Iris pigment epithelial cell (primary cell): ENCODE results near the gene DNAH1.
A peak's percentile ranks its signal among the peaks of the same experiment; 100 is the strongest.

Experiments used
- DNase-seq: peaks from one replicate; pipeline ENCODE4 v3.0.0-alpha.2; 2011; ENCODE audit warnings: low read depth

The DNAH1 gene

DNA sequence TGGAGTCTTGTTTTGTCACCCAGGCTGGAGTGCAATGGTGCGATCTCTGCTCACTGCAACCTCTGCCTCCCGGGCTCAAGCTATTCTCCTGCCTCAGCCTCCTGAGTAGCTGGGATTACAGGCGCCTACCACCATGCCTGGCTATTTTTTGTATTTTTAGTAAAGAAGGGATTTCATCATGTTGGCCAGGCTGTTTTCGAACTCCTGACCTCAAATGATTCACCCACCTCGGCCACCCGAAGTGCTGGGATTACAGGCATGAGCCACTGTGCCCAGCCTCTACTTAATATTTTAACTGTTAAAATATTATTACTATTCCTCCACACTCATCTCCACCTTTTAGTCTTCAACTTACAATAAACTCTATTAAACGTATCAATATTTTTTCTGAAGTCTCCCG lies 22.0 kb downstream of the DNAH1 start:
- peak; percentile 51 for DNase-seq

DNA sequence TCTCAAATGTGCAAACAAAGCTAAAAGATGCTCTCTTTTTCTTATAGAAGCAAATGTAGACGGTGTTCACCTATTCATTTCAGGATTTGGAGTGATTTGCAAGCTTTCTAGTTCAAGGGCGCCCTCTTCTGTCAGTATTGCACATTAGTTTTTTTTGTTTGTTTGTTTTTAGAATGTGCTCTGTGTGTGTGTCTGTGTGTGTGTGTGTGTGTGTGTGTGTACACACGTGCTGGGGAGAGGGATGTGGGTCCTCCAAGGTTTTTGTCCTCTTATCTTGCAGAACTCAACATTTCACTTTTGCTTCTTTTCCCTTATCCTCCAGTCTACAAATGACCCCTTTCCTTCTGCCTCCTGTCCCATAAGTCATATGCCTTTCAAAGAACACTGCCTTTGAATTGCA lies 23.5 kb downstream of the DNAH1 start:
- DNase-seq, result peak; percentile 84

DNA sequence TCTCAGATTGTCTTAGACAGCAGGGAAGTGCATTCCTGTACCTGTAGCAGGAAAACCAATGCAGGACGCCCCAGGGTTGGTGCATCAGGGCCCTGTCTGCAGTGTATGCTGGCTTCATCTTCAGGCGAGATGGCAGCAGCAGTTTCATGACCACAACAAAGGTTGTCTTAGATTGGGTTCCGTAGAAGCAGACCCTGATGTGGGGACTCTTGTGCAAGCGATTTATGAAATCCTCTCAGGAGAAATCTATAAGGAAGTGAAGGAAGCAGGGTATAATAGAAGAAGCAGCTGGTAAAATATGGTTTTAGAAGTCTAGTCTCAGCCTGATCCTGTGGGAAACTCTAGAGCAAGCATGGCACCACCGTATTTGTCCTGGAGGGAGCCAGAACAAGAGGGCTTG lies 25.0 kb downstream of the DNAH1 start:
- no peak for DNase-seq

DNA sequence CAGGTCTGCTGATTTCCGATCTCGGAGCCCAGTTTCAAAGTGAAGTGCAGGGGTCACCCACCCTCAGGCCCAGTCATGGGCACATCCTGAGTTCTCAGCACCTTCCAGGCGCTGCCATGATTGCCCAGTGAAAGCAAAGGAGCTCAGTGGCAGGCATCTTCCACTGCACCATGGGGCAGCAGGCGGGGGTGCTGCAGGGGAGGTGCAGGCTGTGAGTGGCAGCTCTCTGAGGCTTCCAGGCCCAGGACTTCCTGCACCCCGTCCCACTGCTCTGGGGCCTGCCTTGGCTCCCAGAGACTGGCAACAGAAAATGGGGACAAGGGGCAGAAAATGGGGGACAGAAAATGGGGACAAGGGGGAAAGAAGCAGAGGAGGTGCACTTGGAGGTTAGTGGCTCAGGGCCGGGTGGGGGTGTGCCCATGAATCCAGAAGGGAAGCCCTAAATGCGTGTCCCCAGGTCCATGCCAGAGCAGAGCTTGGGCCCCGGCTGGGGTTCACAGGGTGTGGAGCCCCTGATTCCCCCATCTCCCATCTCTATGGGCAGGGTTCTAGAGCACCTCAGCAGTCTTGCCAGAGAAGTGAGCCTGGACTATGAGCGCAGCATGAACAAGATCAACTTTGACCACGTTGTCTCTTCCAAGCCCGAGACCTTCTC lies 28.0 kb downstream of the DNAH1 start:
- DNase-seq, result no peak

DNA sequence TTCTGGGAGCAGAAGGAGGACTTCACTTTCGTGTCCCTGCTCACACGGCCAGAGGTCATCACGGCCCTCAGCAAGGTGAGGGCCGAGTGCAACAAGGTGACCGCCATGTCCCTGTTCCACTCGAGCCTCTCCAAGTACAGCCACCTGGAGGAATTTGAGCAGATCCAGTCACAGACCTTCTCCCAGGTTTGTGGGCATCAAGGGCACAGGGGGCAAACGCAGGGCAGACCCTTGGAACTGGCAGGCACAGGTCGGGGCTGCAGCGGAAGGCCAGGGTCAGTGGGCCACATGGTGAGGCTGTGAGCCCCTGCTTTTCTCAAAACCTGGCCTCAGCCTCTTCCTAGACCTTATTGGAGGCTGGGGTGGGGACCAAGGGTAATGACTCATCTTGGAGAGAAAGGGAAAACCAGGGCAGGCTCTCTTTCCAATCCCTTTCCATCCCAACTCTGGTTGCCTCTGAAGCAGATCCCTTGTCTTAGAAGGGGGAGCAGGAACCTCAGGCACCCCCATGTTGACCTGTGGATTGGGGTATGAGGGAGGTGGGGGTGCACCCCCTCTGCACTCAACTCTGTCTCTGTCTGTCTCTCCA lies 29.5 kb downstream of the DNAH1 start:
- DNase-seq, result no peak

DNA sequence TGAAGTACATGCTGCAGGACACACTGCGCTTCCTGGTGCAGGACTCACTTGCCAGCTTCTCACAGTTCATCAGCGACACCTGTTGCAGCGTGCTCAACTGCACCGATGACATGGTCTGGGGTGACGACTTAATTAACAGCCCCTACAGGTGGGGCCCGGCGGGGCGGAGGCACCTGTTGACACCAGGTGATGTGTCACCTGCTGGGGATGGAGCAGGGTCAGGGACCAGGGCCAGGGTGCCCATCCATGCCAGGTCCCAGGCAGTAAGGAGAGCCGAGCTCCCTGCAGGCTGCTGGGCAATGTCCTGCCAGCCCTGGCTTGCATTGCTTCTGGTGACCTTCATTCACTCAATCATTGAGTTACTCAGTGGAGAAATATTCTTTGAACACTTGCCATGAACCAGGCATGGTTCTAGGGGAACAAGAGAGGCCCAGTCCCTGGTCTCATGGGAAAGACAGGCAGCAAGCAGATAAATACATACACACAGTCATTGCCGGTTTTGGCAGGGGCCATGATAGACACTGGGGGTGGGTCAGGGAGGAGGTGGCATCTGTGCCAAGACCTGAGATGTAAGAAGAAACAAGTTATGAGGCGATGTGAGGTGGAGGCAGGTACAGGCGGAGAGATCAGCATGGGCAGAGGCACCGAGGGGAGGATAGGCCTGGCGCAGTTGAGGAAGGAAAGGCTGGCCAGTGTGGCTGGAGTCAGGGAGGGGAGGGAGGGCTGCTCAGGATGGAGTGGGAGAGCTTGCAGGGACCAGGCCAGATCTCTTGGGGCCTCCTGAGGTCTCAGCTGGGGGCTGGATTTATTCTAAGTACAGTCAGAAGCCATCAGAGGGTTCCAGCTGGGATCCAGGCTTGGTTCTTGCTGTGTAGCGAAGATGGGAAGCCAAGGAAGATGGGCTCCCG lies 30.8 kb downstream of the DNAH1 start:
- DNase-seq, result peak; percentile 70

DNA sequence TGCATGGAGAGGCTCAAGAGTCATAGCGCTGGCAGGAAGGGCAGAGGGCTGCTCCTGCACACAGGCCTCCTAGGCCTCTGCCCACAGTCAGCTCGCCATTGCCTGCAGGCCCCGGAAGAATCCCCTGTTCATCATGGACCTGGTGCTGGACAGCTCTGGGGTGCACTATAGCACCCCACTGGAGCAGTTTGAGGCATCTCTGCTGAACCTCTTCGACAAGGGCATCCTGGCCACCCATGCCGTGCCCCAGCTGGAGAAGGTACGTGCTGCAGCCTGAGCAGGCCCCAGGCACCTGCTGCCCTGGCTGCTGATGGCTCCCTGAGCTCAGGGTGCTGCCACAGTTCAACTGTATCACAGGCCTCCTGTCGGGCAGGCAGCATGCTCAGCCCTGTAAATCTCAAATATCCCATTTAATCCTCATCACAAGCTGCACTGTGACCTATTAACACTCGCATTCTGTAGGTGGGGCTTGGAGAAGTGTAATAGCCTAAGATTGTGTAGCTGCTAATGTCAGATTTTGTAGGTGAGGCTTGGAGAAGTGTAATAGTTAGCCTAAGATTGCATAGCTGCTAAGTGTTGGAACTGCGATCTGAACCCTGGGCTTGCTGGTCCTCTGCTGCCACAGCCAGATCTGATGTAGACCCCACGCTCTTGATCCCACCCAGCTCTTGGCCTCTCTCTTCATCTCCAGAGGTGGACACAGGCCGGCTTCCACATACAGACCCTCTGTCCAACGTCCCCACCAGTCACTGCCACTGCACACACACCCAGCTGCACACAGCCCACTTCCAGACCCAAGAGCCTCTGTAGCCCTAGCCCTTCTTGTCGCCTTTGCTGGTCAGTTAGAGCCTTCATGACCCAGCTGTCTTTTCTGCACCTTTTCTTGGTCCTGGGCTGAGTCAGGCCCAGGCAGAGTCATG lies 31.9 kb downstream of the DNAH1 start:
- DNase-seq, result no peak

DNA sequence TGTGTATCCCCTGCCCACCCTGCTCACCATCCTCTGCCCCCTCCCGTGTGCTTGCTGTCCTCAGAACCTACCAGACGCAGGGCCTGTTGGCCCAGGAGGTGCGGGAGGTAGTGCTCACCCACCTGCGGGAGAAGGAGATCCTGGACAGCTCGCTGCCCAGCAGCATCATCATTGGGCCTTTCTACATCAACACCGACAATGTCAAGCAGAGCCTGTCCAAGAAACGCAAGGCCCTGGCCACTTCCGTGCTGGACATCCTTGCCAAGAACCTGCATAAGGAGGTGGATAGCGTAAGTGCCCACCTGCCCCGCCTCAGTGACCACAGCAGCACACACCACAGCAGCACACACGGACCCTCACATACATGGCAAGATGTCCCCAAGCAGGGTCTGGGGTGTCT lies 33.0 kb downstream of the DNAH1 start:
- no peak for DNase-seq

DNA sequence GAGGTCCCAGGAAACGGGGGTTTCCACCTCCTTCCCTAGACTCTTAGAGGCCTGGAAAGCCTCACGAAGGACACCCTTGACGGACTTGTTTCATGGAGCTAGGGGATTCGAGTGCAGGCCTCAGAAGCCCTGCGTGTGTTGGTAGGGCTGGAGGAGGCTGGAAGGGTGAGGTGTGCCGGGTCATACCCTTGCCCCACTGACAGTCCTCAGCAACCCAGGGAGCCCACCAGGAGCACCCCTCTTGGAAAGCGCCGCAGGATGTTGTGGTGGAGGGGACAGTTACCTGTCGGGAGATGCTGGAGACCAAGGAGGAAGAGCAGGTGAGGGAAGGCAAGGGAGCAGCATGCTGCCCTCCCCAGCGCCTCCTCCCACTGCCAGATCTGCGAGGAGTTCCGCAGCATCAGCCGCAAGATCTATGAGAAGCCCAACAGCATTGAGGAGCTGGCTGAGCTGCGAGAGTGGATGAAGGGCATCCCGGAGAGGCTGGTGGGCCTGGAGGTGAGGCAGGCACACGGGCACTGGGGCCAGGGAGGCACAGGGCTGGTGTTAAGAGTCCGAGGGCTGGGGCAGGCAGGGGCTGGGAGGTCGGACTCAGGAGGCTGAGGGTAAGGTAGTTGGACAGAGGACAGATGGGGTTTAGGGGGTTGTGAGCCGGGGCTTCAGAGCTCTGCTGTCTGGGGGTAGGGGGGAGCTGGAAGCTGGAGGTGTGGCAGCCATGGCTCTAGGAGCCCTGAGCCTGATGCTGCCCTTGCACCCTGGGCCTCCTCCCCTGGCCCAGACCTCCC lies 33.7 kb downstream of the DNAH1 start:
- DNase-seq, result no peak

DNA sequence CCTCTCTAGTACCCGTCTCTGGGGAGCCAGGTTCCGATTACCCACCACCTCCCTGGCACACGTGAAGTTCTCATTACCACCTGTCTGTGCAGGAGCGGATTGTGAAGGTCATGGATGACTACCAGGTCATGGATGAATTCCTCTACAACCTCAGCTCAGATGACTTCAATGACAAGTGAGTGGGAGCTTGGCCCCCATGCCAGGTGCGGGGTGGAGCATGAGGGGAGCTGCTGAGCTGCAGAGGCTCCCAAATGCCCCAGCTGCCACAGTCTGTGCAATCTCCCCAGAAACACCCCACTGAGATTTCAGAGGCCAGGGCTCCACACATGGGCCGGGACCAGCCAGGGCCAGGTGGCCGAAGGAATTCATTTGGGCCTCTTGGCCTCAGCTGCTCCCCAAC lies 34.3 kb downstream of the DNAH1 start:
- no peak for DNase-seq

DNA sequence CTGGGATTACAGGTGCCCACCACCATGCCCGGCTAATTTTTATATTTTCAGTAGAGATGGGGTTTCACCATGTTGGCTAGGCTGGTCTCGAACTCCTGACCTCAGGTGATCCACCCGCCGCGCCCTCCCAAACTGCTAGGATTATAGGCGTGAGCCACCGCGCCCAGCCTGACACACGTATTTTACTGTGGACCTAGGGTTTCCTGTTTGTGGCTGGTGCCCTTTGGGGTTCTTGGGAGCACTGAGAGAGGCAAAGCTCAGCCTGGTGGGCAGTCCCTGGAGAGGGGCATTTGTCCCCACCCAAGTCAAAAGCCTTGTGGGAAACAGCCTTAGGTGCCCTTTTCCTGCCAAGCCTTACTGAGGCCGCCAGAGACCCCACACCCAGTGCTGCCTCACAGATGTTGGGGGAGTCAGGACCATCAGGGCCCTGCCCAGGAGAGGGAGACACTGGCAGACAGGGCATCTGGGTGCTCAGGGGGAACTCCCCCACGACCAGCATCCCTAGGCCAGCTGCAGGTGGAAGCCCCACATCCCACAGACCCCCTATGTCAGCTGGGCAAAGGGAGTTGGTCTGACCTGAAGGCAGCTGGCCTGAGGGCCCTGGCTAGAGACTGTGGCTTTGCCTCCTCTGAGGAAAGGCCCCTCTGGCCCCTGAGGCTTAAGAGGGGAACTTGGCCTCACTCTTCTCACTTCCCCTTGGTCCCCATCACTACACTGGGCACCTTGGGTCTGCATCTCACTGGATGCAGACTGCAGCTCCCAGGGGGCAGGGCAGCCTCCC lies 35.1 kb downstream of the DNAH1 start:
- no peak for DNase-seq

DNA sequence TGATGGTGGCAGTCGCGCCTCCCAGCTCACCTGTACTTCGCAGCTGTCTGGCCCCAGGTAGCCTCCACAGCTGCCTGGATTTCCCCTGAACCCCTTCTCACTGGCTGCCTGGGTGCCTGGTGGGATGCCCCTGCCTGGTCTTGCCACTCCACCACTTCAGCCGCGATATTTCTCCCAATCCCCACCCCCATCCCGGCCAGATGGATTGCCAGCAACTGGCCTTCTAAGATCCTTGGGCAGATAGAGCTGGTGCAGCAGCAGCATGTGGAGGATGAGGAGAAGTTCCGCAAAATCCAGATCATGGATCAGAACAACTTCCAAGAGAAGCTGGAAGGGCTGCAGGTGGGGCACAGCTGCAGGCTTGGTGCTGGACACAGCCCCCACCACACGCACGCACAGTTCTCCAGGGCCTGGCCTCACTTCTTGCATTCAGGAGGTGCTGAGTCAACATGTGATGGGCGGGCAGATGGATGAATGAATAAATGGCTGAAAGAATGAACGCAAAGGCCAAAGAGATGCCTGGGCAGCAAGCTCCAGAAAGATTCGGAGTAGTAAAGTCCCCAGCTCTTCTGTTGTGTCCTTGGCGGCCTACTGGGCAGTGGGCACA lies 35.7 kb downstream of the DNAH1 start:
- DNase-seq, result no peak

DNA sequence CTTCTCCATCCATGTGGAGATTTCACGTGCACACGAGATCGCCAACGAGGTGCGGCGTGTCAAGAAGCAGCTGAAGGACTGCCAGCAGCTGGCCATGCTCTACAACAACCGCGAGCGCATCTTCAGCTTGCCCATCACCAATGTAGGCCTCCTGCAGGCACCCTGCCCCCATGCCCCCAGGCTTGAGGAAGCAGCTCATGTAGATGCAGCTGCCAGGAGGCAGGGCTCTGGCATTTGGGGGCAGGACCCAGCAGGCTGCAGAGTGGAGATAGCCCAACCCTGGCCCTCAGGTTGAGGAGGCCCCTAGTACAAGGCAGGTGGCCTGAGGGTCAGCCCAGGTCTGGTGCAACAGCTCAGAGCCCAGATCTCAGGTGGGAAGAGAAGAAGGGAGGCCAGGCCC lies 36.4 kb downstream of the DNAH1 start:
- DNase-seq, result no peak

DNA sequence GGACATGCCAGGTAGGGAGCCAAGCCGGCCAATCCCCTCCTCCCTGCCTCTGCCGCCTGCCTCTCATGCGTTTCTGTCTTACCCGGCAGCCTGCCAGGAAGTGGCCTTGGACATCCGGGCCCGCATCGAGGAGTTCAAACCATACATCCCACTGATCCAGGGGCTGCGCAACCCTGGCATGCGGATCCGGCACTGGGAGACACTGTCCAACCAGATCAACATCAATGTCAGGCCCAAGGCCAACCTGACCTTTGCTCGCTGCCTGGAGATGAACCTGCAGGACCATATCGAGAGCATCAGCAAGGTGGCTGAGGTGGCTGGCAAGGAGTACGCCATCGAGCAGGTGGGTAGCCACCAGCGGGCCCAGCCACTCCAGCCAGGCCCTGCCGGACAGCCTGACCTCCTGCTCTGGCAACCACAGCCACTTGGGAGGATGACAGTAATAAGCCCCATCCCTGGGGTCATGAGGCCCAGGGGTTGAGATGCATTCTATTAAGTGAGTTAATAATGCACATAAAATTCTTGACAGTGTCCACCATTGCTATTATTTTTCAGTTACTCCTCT lies 37.3 kb downstream of the DNAH1 start:
- DNase-seq, result no peak

DNA sequence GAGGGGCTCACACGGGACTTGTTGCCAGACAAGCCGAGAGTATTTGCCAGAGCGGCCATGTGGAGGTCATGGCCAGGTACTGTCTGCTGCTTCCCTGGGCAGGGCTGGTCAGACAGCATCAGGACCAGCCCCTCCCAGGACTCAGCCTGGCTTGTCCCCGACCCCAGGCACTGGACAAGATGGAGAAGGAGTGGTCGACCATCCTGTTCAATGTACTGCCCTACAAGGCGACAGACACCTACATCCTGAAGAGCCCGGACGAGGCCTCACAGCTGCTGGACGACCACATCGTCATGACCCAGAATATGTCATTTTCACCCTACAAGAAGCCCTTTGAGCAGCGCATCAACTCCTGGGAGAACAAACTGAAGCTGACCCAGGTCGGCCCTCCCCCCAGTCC lies 38.6 kb downstream of the DNAH1 start:
- no peak for DNase-seq

DNA sequence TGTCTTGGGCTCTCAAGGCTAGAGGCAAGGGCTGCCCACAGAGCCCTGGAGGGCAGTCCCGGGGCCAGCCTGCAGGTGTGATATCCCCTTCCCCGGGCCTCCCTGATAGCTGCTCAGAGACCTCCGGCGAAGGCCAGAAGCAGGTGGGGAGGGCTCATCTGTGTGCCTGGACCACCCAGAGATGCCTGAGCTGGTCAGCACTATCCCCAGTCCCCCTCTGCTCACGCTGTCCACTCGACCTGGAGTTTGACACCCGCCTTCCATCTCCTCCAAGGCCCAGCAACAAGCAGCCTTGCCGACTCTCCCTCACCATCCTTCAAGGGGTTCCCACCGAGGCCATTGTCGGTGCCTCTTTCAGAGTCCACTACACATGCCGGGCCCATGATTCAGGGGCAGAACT lies 39.4 kb downstream of the DNAH1 start:
- no peak for DNase-seq

DNA sequence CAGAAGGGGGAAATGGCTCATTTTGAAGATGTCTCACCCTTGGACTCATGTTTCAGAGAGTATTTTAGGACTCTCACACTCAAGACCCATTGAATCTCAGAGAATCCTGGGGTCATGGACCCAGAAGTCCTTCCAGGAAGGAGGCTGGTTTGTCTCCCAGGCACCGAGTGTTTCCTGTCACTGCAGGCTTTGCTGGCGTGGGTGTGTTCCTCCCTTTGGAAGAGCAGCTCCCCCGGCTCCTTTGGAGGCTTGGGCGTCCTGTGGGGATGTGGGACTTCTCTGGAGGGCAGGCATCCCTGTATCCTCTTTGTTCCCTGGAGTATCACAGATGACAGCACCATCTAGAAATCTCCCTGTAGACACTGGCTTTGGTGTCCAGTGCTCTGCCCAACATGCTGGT lies 40.0 kb downstream of the DNAH1 start:
- DNase-seq, result no peak

DNA sequence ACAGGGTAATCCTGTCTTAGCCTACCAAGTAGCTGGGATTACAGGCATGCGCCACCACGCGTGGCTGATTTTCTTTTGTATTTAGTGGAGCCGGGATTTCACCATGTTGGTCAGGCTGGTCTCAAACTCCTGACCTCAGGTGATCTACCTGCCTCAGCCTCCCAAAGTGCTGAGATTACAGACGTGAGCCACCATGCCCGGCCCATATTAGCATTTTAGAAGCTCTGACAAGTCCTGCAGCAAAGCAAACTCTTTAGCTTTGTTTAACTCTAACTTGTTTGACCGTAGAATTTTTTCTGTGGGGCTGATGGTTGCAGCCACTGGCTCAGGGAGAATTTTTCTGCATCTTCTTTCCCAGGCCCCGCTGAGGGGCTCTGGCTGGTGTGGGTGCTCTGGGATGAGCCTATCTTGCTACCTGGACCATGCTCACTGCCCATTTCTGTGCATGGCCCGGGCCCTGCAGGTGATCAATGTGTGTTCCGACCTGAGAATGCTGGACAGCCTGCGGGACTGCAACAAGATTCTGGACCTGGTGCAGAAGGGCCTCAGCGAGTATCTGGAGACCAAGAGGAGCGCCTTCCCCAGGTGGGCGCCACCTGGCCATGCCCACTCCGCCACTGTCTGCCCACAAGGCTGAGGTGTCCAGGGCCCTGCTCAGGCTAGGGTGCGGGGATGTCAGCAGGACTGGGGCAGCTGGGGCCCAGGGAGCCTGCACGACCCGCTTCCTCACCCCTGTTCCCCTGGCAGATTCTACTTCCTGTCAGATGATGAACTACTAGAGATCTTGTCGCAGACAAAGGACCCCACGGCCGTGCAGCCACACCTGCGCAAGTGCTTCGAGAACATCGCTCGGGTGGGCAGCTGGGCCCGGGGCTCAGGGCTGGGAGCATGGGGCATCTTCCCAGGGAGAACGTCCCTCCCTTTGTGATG lies 41.3 kb downstream of the DNAH1 start:
- no peak for DNase-seq
